ENCODE measurements around the gene TOX2.

Gene TOX2

GRCh38 chr20:43961116-43961515 is 46.5 kb downstream of the TOX2 start:
- DNase-seq, result no peak

GRCh38 chr20:43961541-43962471 is 47.2 kb downstream of the TOX2 start:
- no peak for DNase-seq

DNA sequence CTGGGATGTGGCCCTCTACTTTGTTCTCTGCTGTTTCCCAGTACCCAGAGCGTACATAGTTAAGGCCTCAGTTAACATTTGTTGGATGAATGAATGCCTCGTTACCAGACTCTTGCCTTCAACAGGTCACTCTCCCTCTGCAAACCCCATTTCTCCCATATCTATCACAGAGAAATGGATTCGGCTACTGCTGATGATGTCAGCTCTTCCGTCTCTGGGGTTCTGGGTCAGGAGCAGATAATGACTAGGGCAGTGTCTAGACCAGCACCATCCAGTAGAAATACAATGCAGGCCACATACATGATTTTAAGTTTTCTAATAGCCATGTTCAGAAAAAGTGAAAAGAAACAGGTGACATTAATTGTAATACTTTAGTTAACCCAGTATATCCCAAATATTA is 47.9 kb downstream of the TOX2 start:
- no peak for DNase-seq

DNA sequence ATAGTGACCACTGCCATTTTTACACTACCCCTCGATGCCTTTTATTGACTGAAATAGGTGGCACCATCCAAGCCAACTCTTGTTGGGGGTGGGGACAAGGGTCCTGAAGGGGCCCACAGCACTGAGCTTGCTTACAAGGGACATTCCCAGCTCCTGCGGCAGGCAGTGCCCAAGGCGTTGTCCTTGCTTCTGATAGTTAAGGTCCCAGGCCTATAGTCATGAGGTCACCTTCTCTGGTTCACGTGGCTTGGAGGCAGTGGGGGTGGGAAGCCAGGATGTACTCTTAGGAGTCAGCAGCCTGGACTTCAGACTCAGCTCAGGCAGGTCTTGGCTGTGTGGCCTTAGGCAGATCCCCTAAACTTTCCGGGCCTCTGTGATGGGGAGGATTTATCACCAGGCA is 48.6 kb downstream of the TOX2 start:
- no peak for DNase-seq

- no peak for DNase-seq
Measured at GRCh38 chr20:43963872-43964791, 49.5 kb downstream of the TOX2 start.

DNA sequence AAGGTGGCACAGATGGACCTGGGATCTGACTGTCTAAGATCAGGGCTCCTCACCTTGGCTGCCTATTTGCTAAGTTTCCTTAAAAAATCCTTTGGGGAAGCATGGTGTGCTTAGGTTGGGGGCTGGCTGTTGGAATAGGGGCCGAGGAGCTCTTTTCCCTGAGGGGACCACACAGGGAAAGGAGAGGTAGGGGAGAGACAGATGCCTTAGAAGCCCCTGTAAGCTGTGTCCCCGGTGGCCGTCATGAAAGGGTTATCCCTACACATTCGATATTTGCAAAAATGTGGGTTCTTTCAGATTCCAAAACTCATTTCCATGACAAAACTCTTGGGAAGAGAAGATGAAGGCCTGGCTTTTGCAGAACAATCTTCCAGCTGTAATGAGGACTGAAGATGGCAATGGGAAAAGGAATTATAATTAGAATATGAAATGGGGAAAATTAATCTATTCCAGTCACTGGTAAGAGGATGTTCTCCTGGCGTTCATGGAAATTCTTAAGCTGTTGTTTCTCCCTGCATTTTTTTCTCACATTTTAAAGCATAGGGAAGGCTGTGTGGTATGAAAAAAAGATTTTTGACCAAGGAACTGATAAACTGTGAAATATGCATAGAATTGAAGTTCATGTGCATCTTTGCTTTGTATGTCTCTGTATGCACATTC is 53.8 kb downstream of the TOX2 start:
- DNase-seq, result no peak

DNA sequence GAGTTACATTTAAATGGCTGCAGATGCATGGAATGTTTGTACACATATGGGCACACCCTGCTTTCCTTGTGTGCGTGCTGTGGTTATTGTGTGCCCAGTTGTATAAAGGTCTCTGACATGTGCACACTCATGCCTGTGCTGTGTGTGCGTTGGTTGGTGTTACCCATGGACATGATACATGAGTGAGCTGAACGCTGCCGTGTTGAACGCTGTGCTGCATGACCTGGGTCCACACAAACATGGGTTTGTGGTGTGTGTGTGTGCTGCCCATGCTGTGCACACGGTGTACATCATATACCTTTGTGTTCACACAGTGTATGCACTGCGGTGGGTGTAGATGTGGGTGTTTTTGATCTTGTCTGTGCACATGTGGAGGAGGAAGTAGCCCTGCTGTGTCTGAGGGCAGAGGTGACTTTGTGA is 54.4 kb downstream of the TOX2 start:
- DNase-seq, result no peak

DNA sequence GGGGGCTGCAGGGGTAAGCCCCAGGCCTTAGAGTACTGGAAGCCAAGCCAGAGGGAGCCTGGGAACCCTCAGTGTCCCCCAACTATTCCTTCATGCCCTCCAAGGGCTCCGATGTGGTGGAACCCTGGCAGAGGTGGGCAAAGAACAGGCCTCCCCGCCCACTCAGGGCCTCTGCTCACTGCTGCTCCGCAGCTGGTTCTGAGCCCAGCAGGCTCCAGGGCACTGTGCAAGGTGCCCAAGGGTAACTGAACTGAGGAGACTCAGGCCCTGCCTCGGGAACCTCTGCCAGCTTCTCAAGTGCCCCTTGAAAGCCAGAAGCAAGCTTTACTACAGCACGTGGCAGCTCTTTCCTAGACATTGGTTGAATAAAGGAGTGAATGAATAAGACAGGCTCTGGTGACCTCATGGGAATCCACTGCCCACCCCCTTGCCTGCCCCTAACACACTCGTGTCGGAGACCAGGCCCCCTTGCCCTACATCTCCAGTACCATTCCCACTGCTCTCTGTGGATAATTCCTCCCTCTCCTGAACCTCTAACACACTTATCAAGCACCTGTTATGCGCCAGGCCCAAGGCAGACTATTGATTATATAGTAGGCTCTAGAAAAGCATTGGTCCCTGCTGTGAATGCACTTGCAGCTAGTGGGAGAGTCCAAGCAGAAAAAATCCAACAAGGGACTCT is 55.0 kb downstream of the TOX2 start:
- no peak for DNase-seq

- DNase-seq, result no peak
Measured at GRCh38 chr20:43971267-43971666, 56.6 kb downstream of the TOX2 start.

- DNase-seq, result no peak
Measured at GRCh38 chr20:43972051-43972450, 57.4 kb downstream of the TOX2 start.

DNA sequence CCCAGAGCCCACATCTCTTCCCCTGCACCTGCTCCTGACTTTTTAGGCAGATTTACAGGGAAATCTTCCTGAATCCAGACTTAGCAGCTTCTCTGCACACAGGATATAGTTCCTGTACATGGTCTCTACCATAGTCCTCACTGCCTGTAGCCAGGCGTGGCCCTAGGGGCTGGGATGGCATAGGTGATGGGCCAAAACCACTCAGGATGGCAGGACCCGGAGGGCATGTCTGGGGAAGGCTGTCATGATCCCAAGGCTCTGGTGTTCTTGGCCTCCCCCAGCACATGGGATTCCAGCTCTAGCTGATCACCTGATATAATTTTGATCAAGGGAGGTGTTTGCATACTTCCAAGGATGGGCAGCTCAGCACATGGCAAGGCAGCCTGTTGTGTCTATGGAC is 58.0 kb downstream of the TOX2 start:
- no peak for DNase-seq

GRCh38 chr20:43973231-43973630 is 58.6 kb downstream of the TOX2 start:
- no peak for DNase-seq

DNA sequence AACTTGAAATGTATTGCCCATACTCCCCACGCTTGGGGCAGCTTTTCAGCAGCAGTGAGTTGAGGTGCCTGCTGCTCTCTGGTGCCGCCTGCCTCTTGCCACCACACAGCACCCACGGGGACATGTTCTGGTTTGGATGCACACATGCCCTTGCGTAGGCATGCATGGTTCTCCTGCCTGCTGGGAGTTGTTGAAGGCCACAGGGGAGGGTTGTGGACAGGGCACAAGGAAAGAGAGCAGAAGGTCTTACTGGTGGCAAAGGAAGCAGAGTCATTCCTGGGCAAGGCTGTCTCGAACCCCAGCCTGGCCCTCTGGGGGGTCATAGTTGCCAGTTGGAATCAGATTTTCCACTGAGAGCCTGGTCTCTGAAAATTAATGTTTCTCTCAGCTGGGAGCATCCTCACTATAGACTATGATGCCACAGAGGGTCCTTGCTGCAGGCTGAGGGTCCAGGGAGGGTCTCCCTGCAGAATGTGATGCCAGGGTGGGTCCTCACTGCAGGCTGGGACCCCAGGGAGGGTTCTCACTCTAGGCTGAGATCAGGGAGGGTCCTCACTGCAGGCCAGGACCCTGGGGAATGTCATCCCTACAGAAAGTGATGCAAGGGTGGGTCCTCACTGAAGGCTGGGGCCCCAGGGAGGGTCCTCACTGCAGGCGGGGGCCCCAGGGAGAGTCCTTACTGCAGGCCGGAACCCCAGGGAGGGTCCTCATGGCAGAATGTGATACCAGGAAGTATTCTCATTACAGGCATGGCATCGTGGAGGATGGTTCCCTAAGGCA is 59.2 kb downstream of the TOX2 start:
- no peak for DNase-seq

DNA sequence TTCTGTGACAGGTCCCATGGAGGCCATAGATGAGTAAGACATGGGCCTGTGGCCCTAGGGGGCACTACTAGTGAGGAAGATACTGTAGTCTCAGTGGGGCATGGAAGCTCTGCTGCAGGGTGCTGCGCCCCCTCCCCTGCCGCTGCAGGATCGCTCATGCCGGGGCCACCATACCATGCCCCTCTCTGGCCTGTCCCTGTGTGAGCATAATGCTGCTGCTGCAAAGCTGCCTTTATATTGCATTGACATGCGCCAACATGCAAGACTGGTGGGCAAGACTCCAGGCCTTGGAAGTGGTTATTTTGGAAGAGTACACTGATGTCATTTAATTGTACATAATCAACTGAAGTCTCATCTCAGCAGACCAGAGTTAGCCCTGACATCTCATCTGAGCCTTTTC is 60.0 kb downstream of the TOX2 start:
- no peak for DNase-seq

DNA sequence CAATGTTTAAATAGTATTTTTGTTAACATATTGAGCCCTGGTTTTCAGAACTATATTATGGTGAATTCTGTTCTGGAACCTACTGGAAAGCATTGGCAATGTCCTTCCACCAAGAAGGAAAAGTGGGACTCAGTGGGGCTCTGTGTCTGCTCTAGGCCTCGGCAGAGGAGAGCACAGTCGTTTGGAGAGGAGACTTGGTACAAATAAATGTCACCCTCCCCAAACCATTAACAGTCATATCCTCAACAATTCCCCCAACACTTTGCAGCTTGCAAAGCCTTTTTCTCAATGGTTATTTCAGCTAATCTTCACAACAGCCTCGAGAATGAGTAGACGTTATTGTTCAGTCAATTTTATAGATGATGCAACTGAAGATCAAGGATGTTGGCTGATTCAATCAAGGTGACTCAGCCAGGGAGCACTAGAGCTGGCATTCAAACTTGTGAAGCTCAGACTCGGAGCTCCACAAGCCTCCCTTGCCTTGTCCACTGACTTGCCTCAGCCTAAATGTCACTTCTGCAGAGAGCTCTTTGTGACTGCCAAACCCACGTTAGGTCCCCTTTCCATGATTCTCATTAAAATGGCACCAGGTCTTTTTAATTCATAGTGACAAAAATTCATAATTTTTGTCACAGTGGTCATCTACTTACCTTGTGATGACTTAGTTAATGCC is 60.6 kb downstream of the TOX2 start:
- DNase-seq, result no peak

DNA sequence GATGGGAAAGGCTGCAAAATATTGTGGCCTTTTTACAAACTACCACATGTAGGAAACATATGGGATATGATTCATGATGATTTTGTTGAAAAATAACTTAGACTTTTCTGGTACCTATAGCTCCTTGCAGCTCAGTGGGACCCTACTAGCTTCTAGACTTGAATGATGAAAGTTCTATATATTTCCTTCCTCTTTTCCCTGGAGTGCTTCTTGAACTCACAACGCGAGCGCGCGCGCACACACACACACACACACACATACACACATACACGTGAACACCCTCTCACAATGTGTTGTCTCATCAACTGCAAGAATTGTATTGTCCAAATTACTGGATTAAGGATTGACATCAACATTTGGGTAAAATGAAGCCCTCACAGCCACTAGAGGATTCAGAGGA is 61.9 kb downstream of the TOX2 start:
- DNase-seq, result no peak

GRCh38 chr20:43977252-43977651 is 62.6 kb downstream of the TOX2 start:
- no peak for DNase-seq

DNA sequence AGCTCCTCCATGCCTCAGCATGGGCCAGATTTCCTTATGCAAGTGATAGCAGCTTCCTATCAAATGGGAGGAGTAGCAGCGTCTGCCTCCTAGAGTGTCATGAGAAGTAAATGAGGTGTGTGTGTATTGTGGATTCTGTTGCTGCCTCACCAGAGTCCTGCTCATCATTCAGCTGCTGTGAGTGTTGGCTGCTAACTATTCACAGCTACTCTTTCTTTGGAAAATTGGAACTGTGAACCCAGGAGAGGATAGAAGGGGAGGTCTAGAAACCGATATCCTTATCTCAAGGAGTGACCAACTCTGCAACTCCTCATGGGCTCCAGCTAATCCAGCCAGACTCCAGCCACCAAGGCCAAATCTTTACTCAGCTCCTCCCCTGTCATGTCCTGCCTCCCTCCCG is 63.3 kb downstream of the TOX2 start:
- no peak for DNase-seq

GRCh38 chr20:43979576-43980105 is 65.0 kb downstream of the TOX2 start:
- no peak for DNase-seq

DNA sequence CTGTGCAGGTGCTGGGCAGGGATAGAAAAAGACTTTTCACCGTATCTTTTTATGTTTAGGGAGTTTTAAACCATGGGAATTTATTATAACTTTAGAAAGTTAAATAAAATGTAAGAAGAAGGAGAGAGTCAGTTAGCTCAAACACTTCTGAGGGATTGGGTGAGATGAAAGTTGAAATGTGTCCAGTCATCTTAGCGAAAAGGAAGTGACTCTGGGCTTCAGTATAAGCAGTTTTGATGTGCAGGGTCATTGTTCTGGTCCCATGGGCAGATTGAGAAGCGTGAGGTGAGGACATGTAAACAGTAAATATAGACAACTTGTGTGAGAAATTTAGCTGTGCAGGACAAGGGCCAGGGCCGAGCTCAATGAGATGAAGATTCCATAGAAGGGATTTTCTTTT is 66.9 kb downstream of the TOX2 start:
- DNase-seq, result no peak

DNA sequence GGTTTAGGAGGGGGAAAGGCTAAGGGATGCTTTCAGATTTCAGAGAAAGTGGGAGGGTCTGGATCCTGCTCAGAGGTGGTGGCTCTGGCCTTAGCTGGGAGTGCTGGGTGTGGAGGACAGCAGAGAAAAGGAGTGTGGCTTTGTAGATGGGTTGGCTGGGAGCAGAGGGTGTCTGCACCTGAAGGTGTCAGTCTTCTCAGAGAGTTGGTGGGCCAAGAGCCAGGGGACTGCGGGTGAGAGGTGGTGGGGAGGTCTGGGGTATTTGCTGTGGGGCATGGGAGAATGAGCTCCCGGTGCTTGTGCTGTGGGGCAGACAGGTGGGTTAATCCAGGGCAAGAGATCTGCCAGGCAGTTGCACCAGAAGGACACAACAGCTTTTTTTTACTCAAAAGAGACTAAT is 67.4 kb downstream of the TOX2 start:
- DNase-seq, result no peak
